PC-9 (cell line): ENCODE measurements around the gene MESP1. TPM values are rescaled to one million over a fixed set of nuclear protein-coding genes. Genes with fewer than 3 reads are reported as not detected.

Experiments used
- BruUV-seq: library from RNA; stranded (reverse); fragments of 400-500 nt; replicated peaks from 2 replicates; lab custom pipeline; 2021; lab: Mats Ljungman, UMichigan
- CTCF ChIA-PET: fragments of 300-600 bp; sonication (Branson Sonifier 250); formaldehyde crosslinking; loops from one replicate; lab custom pipeline; 2022; ENCODE audit warnings: antibody characterized with exemption; lab: Charles Lee
- POLR2A ChIA-PET: fragments of 300-600 bp; sonication (Branson Sonifier 250); formaldehyde crosslinking; loops from one replicate; lab custom pipeline; 2022; ENCODE audit warnings: antibody characterized with exemption; ENCODE audit not compliant: unreplicated experiment; lab: Charles Lee
- DNase-seq, 2 experiments: peaks; one replicate each; pipeline versions ENCODE4 v3.0.0 to v3.0.0-alpha.2; 2015 to 2022; ENCODE audit warnings: mixed read lengths in 1 of 2
- H2AFZ ChIP-seq: fragments of 200-600 bp; sonication (generic); 2 replicates; pipeline ENCODE4 v1.8.1; 2017; ENCODE audit warnings: antibody characterized with exemption
- H3F3A ChIP-seq: fragments of 200-600 bp; sonication (generic); 2 replicates; pipeline ENCODE4 v1.8.1; 2017; ENCODE audit warnings: antibody characterized with exemption, mild to moderate bottlenecking, low read depth; ENCODE audit not compliant: insufficient read depth
- H3K27ac ChIP-seq: fragments of 200-600 bp; sonication (generic); 2 replicates; pipeline ENCODE4 v1.6.1; 2016; ENCODE audit warnings: mixed run types
- H3K27me3 ChIP-seq: fragments of 200-600 bp; sonication (generic); 2 replicates; pipeline ENCODE4 v1.6.1; 2016; ENCODE audit warnings: low read depth, mixed run types; ENCODE audit not compliant: insufficient read depth
- H3K36me3 ChIP-seq: fragments of 200-600 bp; sonication (generic); 2 replicates; pipeline ENCODE4 v1.6.1; 2016; ENCODE audit warnings: low read depth, mixed run types
- H3K4me1 ChIP-seq: fragments of 200-600 bp; sonication (generic); replicated peaks from 2 replicates; pipeline ENCODE4 v1.6.1; 2016; ENCODE audit warnings: mixed run types; ENCODE audit not compliant: insufficient read depth
- H3K4me2 ChIP-seq: fragments of 200-600 bp; sonication (generic); 2 replicates; pipeline ENCODE4 v1.6.1; 2017; ENCODE audit warnings: mixed run types
- H3K4me3 ChIP-seq: fragments of 200-600 bp; sonication (generic); 2 replicates; pipeline ENCODE4 v1.6.1; 2016; ENCODE audit warnings: mixed run types
- H3K79me2 ChIP-seq: fragments of 200-600 bp; sonication (generic); 2 replicates; pipeline ENCODE4 v1.6.1; 2017; ENCODE audit warnings: low read depth, mixed run types
- H3K9me2 ChIP-seq: fragments of 200-600 bp; sonication (generic); 2 replicates; pipeline ENCODE4 v1.8.1; 2017; ENCODE audit warnings: mild to moderate bottlenecking; ENCODE audit not compliant: insufficient read depth
- H3K9me3 ChIP-seq: fragments of 200-600 bp; sonication (generic); 2 replicates; pipeline ENCODE4 v1.8.1; 2016; ENCODE audit warnings: low read depth; ENCODE audit not compliant: insufficient read depth
- H4K20me1 ChIP-seq: fragments of 200-600 bp; sonication (generic); 2 replicates; pipeline ENCODE4 v1.8.1; 2017; ENCODE audit not compliant: insufficient read depth
- EZH2 ChIP-seq: fragments of 200-600 bp; sonication (generic); IDR thresholded peaks from 2 replicates; pipeline ENCODE4 v1.8.0; 2017; ENCODE audit warnings: antibody characterized with exemption, low read depth
- intact Hi-C: fragments of 100-400 bp; cut with micrococcal nuclease; formaldehyde crosslinking; loops from one replicate; pipeline ENCODE4 v1.10.0; 2022; ENCODE audit not compliant: unreplicated experiment
- total RNA-seq: library from RNA; stranded (reverse); gene quantifications from 2 replicates; pipeline ENCODE4 v1.2.3, GENCODE V29; 2021
- TF ChIP-seq, protein P1 (sequence below): fragments of 200-600 bp; sonication (generic); conservative IDR thresholded peaks from 2 replicates; pipeline ENCODE4 v1.6.1; 2017; ENCODE audit warnings: mixed run types, antibody characterized with exemption, mild to moderate bottlenecking, moderate library complexity

Gene MESP1
- total RNA-seq, 1 experiment from 2014 or later: 8.5 TPM

GRCh38 chr15:89760303-89761008, 9.4 kb upstream of the MESP1 start:
- H3K79me2 ChIP-seq: no peaks in the 10 kb centered on the region
- intact Hi-C loops: loop anchor here (1.0 to 5.0 kb wide), 9 partner anchors 21 to 128 kb away; no protein-coding TSS in a partner anchor
- TF ChIP-seq, protein P1, sequence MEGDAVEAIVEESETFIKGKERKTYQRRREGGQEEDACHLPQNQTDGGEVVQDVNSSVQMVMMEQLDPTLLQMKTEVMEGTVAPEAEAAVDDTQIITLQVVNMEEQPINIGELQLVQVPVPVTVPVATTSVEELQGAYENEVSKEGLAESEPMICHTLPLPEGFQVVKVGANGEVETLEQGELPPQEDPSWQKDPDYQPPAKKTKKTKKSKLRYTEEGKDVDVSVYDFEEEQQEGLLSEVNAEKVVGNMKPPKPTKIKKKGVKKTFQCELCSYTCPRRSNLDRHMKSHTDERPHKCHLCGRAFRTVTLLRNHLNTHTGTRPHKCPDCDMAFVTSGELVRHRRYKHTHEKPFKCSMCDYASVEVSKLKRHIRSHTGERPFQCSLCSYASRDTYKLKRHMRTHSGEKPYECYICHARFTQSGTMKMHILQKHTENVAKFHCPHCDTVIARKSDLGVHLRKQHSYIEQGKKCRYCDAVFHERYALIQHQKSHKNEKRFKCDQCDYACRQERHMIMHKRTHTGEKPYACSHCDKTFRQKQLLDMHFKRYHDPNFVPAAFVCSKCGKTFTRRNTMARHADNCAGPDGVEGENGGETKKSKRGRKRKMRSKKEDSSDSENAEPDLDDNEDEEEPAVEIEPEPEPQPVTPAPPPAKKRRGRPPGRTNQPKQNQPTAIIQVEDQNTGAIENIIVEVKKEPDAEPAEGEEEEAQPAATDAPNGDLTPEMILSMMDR: peak; percentile 93
- no peak for TF ChIP-seq EZH2
- ChIA-PET POLR2A (interaction anchor here (0.6 to 1.4 kb wide), 4 partner anchors 22 to 133 kb away, joined by 4 to 10 read pairs (median 5); partner anchors contain the start of gene AP3S2), CTCF (interaction anchor here (0.5 to 2.5 kb wide), 13 partner anchors 12 to 555 kb away, joined by 3 to 45 read pairs (median 5); no protein-coding TSS in a partner anchor)
- H3K9me2 ChIP-seq: peaks cover 4% of the 10 kb centered on the region; the same call in 1 of the 2 replicates
- H4K20me1 ChIP-seq: no peaks in the 10 kb centered on the region
- peaks cover 61% of the 10 kb centered on the region for H3K4me1 ChIP-seq
- H3K4me3 ChIP-seq: no peak overlapping the region
- H3F3A ChIP-seq: peaks cover 46% of the 10 kb centered on the region
- H3K27ac ChIP-seq: peak overlapping the region; percentile 98
- BruUV-seq: no TSS peak
- H2AFZ ChIP-seq: no peak overlapping the region; the same call in 1 of the 2 replicates
- no peaks in the 10 kb centered on the region for H3K27me3 ChIP-seq
- peak overlapping the region; percentile 54 for H3K4me2 ChIP-seq
- DNase-seq: peak in 1 of 2 experiments; percentile 85
- H3K9me3 ChIP-seq: no peaks in the 10 kb centered on the region
- no peaks in the 10 kb centered on the region for H3K36me3 ChIP-seq

DNA sequence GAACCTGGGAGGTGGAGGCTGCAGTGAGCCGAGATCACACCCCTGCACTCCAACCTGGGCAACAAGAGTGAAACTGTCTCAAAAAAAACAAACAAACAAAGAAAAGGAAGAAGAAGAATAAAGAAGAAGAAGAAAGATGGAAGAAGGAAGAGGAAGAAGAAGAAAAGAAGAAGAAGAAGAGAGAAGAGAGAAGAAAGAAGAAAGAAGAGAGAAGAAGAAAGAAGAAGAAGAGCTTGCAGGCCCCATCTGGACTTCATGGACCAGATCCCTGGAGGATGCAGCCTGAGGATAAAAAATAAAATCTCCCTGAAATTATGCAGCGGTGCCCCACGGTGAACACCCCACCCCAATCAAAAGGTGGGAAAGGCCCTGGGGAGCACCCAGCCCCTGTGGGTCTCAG, 8.8 kb upstream of the MESP1 start:
- ChIA-PET POLR2A (no interaction called here), CTCF (interaction anchor here (0.6 to 2.5 kb wide), 2 partner anchors 32 to 116 kb away, joined by 3 to 45 read pairs; no protein-coding TSS in a partner anchor)
- H3F3A ChIP-seq: peaks cover 52% of the 10 kb centered on the region
- peak overlapping the region; percentile 98 for H3K27ac ChIP-seq
- H3K9me3 ChIP-seq: no peaks in the 10 kb centered on the region
- TF ChIP-seq EZH2: no peak
- TF ChIP-seq, protein P1: no peak
- peaks cover 67% of the 10 kb centered on the region for H3K4me1 ChIP-seq
- no peaks in the 10 kb centered on the region for H4K20me1 ChIP-seq
- no peak overlapping the region for H3K4me3 ChIP-seq
- no peaks in the 10 kb centered on the region for H3K27me3 ChIP-seq
- H3K4me2 ChIP-seq: no peak overlapping the region
- BruUV-seq: no TSS peak
- peaks cover 4% of the 10 kb centered on the region; the same call in 1 of the 2 replicates for H3K9me2 ChIP-seq
- H2AFZ ChIP-seq: no peak overlapping the region
- no peak for DNase-seq
- no peaks in the 10 kb centered on the region for H3K36me3 ChIP-seq
- intact Hi-C loops: loop anchor here (2.0 to 5.0 kb wide), 3 partner anchors 37 to 115 kb away; no protein-coding TSS in a partner anchor
- no peaks in the 10 kb centered on the region for H3K79me2 ChIP-seq

DNA sequence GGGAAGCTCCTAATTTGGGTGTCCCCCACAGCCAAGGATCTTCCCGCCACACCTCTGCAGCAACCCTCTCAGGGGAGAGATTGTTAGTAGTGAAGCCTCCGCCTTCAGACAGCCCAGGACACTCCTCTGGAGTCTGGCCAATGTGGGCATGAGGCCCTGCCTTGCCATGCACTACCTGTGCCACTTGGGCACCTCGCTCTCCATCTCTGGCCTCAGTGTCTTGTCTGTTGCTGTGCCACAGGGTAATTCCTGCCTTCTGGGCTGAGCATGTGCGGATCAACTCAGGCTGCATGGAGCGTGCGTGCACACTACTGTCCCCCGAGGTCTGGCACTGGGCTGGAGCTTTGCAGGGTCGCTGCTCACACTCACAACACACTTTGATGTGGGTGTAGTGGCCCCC, 7.9 kb upstream of the MESP1 start:
- Histone ChIP-seq H2AFZ (no peak overlapping the region), H3K27ac (no peak overlapping the region), H3K36me3 (no peaks in the 10 kb centered on the region), H3K4me2 (no peak overlapping the region), H3K79me2 (no peaks in the 10 kb centered on the region), H3K9me3 (no peaks in the 10 kb centered on the region), H4K20me1 (no peaks in the 10 kb centered on the region), H3K9me2 (peaks cover 4% of the 10 kb centered on the region; the same call in 1 of the 2 replicates), H3F3A (peaks cover 57% of the 10 kb centered on the region), H3K4me1 (peaks cover 76% of the 10 kb centered on the region), H3K4me3 (no peak overlapping the region), H3K27me3 (no peaks in the 10 kb centered on the region)
- intact Hi-C loops: no loop called here
- TF ChIP-seq, protein P1: no peak
- TF ChIP-seq EZH2: no peak
- CTCF ChIA-PET: interaction anchor here (0.6 kb wide), 1 partner anchor 186 kb away, joined by 4 read pairs; no protein-coding TSS in a partner anchor
- no TSS peak for BruUV-seq
- POLR2A ChIA-PET: interaction anchor here (0.5 kb wide), 1 partner anchor 28 kb away, joined by 28 read pairs; no protein-coding TSS in a partner anchor
- DNase-seq: no peak
